ENCODE data around the gene TMEM204.

- TF ChIP-seq CTCF (IDR thresholded peaks at IDR 0.05; ENCODE audit: poor library complexity, severe bottlenecking) (no peak), EP300 (conservative IDR thresholded peaks at IDR 0.05; ENCODE audit: poor library complexity, severe bottlenecking) (no peak), POLR2AphosphoS5 (IDR thresholded peaks at IDR 0.05) (no peak), EZH2 (IDR thresholded peaks at IDR 0.05; ENCODE audit: borderline replicate concordance, insufficient read depth, low read length, poor library complexity, severe bottlenecking) (no peak), REST (IDR thresholded peaks at IDR 0.05; ENCODE audit: borderline replicate concordance) (no peak), RAD21 (conservative IDR thresholded peaks at IDR 0.05) (no peak)
Observed at GRCh38 chr16:1505912-1506311, 27.6 kb upstream of the TMEM204 start.

All from neural cell (in vitro differentiated cells).